Activated T-helper 17 cell treated with anti-CD3 and anti-CD28 coated beads, Interleukin-2, amount 50 U/mL, for 72 hours (primary cell): ENCODE results near the gene FTSJ3. TPM values are rescaled to one million over a fixed set of nuclear protein-coding genes. Genes with fewer than 3 reads are reported as not detected.

Source experiments
- ATAC-seq: fragments of 150-1000 bp; cut with Tn5 transposase; replicated peaks from 2 replicates; pipeline ENCODE4 v1.10.0; 2021; ENCODE audit warnings: mild to moderate bottlenecking, moderate library complexity
- H3K27ac Mint-ChIP-seq: one replicate; pipeline ENCODE4 v1.8.0; 2022; ENCODE audit warnings: mixed read lengths
- H3K27me3 Mint-ChIP-seq: one replicate; pipeline ENCODE4 v1.8.0; 2022; ENCODE audit warnings: mixed read lengths
- H3K36me3 Mint-ChIP-seq: one replicate; pipeline ENCODE4 v1.8.0; 2022; ENCODE audit warnings: low read depth, mild to moderate bottlenecking, mixed read lengths
- H3K4me1 Mint-ChIP-seq: one replicate; pipeline ENCODE4 v1.8.0; 2022; ENCODE audit warnings: mixed read lengths
- H3K4me3 Mint-ChIP-seq: one replicate; pipeline ENCODE4 v1.8.0; 2022; ENCODE audit warnings: mild to moderate bottlenecking, mixed read lengths
- H3K9me3 Mint-ChIP-seq: one replicate; pipeline ENCODE4 v1.8.0; 2022; ENCODE audit warnings: mixed read lengths
- total RNA-seq, 2 donors: library from RNA; stranded (reverse); gene quantifications; one replicate each; pipeline ENCODE4 v1.2.3, GENCODE V29; 2022

The FTSJ3 gene
- total RNA-seq, 2 donors from 2014 or later = 36.3 to 74.1 TPM

DNA sequence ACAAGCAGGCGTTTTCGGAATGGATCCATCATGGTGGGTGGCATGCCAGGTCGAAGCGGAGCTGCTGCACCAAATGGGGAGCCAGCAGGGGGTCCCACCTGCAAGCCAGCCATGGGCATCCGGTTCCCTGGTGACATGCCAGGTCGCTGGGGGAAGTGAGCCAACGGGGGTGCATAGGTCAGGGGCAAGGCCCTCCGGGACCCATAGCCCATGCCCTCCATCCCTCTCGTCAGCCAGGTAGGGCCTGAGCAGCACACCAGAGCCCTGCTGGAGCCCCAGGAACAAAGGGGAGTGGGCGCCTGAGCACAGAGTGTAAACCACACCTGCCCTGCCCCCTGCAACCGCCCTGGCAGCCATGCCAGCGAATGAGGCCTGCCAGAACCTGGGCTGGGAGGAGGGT is 10.0 kb upstream of the FTSJ3 start:
- Mint-ChIP-seq H3K4me1 (peaks cover 15% of the 10 kb centered on the region), H3K4me3 (no peak overlapping the region), H3K27me3 (no peaks in the 10 kb centered on the region), H3K9me3 (no peaks in the 10 kb centered on the region), H3K36me3 (peaks cover 63% of the 10 kb centered on the region), H3K27ac (no peak overlapping the region)
- ATAC-seq = no peak

DNA sequence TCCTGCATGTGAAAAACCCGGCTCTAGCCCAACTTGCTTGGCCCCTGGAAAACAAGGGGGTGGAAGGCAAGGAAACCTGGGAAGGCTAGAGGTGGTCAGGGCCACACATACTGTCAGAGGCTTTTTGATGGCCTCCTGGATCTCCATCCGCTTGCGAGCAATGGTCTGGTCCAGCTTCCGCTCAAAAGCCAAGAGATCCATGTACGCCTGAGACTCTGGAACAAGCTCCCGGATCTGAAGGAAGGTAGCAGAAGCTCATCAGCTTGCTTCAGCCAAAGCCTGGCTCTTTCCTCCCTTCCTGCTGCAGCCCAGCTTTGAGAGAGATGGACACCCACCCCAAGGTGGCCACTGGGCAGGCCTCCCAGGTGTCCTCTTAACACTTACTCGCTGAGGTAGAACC is 9.3 kb upstream of the FTSJ3 start:
- H3K36me3 Mint-ChIP-seq = peaks cover 66% of the 10 kb centered on the region
- H3K27ac Mint-ChIP-seq = no peak overlapping the region
- H3K27me3 Mint-ChIP-seq = no peaks in the 10 kb centered on the region
- H3K4me3 Mint-ChIP-seq = no peak overlapping the region
- ATAC-seq = no peak
- no peaks in the 10 kb centered on the region for H3K9me3 Mint-ChIP-seq
- H3K4me1 Mint-ChIP-seq = peaks cover 15% of the 10 kb centered on the region

DNA sequence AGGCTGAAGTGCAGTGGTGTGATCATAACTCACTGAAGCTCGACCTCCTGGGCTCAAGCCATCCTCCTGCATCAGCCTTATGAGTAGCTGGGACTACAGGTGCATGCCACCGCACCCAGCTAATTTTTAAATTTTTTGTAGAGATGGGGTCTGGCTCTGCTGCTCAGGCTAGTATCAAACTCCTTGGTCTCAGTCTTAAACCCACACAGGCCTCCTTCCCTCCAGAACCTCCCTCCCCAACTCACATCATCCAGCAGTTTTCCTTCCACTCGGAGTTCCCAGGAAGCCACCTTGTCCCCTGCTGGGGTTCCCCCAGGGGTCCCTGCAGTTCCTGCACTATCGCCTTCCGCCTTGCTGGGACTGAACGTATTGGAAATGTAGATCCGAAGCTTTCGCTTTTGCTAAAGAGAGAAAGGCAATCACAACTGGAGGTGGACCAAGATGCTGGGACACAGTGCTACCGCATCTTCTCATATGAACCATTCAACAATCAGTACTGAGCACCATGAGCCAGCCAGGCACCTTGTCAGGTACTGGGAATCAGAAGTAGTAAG is 7.8 kb upstream of the FTSJ3 start:
- H3K9me3 Mint-ChIP-seq = no peaks in the 10 kb centered on the region
- no peak overlapping the region for H3K4me3 Mint-ChIP-seq
- peaks cover 71% of the 10 kb centered on the region for H3K36me3 Mint-ChIP-seq
- no peaks in the 10 kb centered on the region for H3K27me3 Mint-ChIP-seq
- H3K27ac Mint-ChIP-seq = peak overlapping the region; percentile 15
- peaks cover 13% of the 10 kb centered on the region for H3K4me1 Mint-ChIP-seq
- no peak for ATAC-seq

DNA sequence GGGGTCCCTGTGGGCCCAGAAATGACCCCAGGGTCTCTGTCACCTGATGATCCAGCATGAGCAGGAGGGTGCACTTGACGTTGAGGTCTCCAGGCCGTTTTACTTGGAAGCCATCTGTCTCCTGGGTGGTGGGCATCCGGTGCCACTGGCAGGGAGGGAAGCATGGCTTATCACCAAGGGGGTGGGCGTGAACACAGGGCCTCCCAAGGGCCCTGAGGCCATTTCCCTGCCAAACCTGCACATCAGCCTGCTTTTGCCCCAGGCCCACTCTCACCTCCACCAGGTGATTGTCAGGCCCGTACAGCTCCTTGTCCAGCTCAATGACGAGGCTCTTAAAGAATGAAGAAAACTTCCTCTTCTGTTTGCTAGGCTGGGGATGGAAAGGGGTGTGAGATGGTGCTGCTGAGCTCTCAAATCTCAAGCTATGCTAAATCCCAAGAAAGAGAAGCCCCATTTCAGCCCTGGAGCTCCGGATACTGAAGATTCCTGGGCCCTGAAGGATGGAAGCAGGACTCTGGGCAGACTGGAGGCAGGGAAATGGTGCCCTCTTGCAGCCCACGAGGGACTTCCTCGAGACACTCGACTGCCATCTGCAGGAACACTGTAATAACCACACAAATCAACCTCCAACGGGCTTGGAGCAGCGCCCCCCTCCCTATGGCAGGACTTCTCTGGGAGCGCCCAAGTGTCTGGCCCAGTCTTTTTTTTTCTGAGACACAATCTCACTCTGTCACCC is 7.1 kb upstream of the FTSJ3 start:
- H3K27me3 Mint-ChIP-seq = no peaks in the 10 kb centered on the region
- ATAC-seq = peak; percentile 72
- H3K9me3 Mint-ChIP-seq = no peaks in the 10 kb centered on the region
- peak overlapping the region; percentile 71 for H3K27ac Mint-ChIP-seq
- H3K4me1 Mint-ChIP-seq = peaks cover 18% of the 10 kb centered on the region
- H3K4me3 Mint-ChIP-seq = no peak overlapping the region
- peaks cover 77% of the 10 kb centered on the region for H3K36me3 Mint-ChIP-seq

DNA sequence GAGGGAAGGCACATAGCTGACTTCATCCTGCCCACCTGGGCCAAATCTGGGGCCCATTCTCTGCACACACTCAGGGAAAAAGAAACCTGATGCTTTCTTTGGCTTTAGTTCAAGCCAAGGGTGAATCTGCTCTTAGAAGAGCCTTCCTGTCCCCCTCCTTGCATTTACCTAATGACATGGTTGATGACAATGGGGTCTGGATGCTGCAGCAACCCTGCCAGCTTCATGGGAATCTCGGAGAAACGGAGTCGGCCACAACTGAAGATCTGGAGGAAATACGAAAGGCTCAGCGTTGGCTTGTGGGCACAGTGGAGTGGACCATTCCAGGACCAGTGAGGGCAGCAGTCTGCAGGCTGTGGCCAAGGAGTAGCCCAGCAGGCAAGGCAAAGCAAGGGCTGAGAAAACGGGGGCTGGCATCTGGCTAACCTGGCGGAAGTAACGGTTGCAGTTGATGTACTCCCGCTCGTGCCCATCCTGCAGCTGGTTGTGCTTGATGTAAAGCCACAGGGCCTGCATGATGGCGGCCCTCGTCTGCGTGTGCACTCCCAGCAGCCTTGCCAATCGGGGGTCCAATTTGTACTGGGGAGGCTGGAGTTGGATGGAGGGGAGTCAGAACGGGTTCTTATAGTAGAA is 6.4 kb upstream of the FTSJ3 start:
- ATAC-seq = no peak
- Mint-ChIP-seq H3K36me3 (peaks cover 84% of the 10 kb centered on the region), H3K4me1 (peaks cover 26% of the 10 kb centered on the region), H3K27me3 (no peaks in the 10 kb centered on the region), H3K27ac (peak overlapping the region; percentile 71), H3K9me3 (no peaks in the 10 kb centered on the region), H3K4me3 (no peak overlapping the region)

DNA sequence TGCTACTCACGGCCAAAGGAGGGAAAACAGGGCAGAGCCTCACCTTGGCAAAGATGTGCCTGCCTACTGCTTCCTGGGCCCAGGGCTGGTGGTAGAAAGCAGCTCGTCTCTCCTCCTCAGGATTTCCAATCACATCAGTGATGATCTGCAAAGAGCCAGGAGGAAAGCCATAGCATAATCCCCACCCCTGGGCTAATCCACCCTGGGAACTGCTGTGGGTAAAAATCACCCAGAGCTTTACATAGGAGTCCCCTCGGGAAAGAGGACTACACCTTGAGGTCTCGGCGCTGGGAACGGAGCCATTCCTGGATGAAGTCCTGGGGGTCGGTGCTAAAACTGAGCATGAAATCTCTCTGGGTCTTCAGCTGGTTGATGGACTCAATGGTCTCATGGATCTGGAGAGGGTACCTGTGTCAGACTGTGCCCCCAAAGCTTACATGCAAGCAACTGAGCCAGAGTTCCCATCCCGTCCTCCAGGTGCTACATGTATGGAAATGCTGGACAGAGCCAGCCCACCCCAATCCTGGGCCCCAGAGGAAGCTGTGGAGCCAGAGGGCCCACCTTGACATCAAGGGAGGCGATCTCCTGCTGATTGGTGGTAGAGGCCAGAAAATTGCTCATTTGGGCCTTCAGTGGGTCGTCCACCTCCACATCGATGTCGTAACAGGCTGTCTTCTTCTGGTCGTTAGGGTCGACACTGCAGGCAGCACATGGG is 5.7 kb upstream of the FTSJ3 start:
- Mint-ChIP-seq H3K4me1 (peaks cover 26% of the 10 kb centered on the region), H3K4me3 (no peak overlapping the region), H3K27ac (no peak overlapping the region), H3K36me3 (peaks cover 91% of the 10 kb centered on the region), H3K27me3 (no peaks in the 10 kb centered on the region), H3K9me3 (no peaks in the 10 kb centered on the region)
- no peak for ATAC-seq

DNA sequence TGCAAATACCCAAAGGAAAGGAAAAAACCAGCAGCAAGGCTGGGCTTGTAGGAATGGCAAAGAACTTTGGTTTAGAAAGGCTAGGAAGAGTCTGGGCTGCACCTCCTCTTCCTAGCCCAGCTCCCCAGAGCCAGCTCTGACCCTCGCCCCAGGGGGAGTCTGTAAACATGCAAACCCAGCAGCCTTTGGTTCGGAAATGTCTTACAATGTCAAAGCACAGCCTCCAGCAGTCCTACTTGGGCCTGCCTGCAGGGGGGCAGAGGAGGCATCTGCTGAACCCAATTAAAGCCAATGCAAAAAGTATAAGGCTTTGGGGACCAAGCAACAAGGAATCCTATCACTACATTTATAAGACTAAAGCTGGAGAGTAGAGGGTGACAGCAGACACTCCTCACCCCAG is 5.0 kb upstream of the FTSJ3 start:
- H3K9me3 Mint-ChIP-seq = no peaks in the 10 kb centered on the region
- peaks cover 26% of the 10 kb centered on the region for H3K4me1 Mint-ChIP-seq
- H3K27ac Mint-ChIP-seq = peak overlapping the region; percentile 80
- peaks cover 98% of the 10 kb centered on the region for H3K36me3 Mint-ChIP-seq
- no peaks in the 10 kb centered on the region for H3K27me3 Mint-ChIP-seq
- H3K4me3 Mint-ChIP-seq = no peak overlapping the region
- ATAC-seq = no peak

DNA sequence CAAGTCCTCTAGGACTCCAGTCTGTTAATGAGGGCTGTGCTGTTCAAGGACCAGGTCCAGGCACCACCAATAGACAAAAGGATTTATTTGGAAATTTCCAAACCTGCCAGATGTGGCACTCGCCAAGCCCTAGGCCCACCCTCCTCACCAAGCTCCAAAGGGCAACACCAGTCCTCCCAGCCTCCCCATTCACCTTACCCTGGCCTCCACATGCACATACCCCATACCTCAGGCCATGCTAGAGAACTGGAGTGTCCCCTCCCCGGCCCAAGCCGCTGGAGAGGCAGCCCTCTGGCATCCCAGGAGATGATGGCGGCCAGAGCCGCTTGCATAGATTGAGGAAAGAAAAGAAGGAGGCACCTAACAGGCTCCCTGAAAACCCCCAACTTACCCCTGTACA is 4.6 kb upstream of the FTSJ3 start:
- H3K27ac Mint-ChIP-seq = peak overlapping the region; percentile 80
- peaks cover 26% of the 10 kb centered on the region for H3K4me1 Mint-ChIP-seq
- no peak for ATAC-seq
- peaks cover 100% of the 10 kb centered on the region for H3K36me3 Mint-ChIP-seq
- no peak overlapping the region for H3K4me3 Mint-ChIP-seq
- H3K27me3 Mint-ChIP-seq = no peaks in the 10 kb centered on the region
- H3K9me3 Mint-ChIP-seq = no peaks in the 10 kb centered on the region

DNA sequence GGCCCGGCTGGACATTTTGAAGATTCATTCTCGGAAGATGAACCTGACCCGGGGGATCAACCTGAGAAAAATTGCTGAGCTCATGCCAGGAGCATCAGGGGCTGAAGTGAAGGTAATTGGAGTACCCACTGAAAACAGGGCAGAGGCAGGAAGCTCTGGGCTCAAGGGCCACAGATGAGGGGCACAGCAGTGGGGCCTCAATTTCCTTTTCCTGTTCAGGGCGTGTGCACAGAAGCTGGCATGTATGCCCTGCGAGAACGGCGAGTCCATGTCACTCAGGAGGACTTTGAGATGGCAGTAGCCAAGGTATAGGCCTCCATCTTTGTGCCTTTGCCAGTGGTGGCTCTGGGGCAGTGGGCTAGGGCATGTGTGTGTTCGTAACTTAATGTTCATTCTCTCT is 4.0 kb upstream of the FTSJ3 start:
- H3K27ac Mint-ChIP-seq = peak overlapping the region; percentile 80
- no peak overlapping the region for H3K4me3 Mint-ChIP-seq
- peaks cover 26% of the 10 kb centered on the region for H3K4me1 Mint-ChIP-seq

DNA sequence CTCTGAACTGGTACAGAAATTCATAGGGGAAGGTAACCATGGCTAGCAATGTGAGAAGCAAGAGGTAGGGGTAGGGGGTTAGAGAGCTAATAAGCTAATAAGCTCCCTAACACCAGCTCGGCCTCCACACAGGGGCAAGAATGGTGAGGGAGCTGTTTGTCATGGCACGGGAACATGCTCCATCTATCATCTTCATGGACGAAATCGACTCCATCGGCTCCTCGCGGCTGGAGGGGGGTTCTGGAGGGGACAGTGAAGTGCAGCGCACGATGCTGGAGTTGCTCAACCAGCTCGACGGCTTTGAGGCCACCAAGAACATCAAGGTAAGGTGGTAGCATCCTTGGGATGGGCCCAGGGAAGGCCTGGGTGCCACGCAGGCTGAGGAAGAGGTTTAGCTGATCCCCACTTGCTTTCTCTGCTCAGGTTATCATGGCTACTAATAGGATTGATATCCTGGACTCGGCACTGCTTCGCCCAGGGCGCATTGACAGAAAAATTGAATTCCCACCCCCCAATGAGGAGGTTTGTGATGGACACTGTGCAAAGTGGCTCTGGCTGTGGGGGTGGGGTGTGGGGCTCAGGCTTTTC is 3.5 kb upstream of the FTSJ3 start:
- Mint-ChIP-seq H3K4me3 (peak overlapping the region; percentile 91), H3K27ac (peak overlapping the region; percentile 80), H3K9me3 (no peaks in the 10 kb centered on the region), H3K4me1 (peaks cover 26% of the 10 kb centered on the region), H3K36me3 (peaks cover 100% of the 10 kb centered on the region), H3K27me3 (no peaks in the 10 kb centered on the region)
- ATAC-seq = no peak

More for the DNA sequence above, 4.0 kb upstream of the FTSJ3 start:
- no peaks in the 10 kb centered on the region for H3K27me3 Mint-ChIP-seq
- H3K36me3 Mint-ChIP-seq = peaks cover 100% of the 10 kb centered on the region
- no peak for ATAC-seq
- H3K9me3 Mint-ChIP-seq = no peaks in the 10 kb centered on the region

DNA sequence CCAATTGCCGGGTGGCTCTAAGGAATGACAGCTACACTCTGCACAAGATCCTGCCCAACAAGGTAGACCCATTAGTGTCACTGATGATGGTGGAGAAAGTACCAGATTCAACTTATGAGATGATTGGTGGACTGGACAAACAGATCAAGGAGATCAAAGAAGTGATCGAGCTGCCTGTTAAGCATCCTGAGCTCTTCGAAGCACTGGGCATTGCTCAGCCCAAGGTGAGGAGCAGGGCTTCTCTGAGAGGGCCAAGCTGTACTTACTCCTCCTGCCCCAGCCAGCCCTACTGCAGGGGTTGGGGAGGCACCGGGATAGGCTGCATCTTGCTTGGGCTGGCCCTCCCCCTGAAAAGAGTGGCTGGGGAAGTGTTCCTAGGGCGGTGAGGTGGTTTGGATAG is 2.8 kb upstream of the FTSJ3 start:
- no peak for ATAC-seq
- peaks cover 100% of the 10 kb centered on the region for H3K36me3 Mint-ChIP-seq
- peak overlapping the region; percentile 91 for H3K4me3 Mint-ChIP-seq
- H3K27me3 Mint-ChIP-seq = no peaks in the 10 kb centered on the region
- peaks cover 30% of the 10 kb centered on the region for H3K4me1 Mint-ChIP-seq
- H3K9me3 Mint-ChIP-seq = no peaks in the 10 kb centered on the region
- H3K27ac Mint-ChIP-seq = peak overlapping the region; percentile 80

DNA sequence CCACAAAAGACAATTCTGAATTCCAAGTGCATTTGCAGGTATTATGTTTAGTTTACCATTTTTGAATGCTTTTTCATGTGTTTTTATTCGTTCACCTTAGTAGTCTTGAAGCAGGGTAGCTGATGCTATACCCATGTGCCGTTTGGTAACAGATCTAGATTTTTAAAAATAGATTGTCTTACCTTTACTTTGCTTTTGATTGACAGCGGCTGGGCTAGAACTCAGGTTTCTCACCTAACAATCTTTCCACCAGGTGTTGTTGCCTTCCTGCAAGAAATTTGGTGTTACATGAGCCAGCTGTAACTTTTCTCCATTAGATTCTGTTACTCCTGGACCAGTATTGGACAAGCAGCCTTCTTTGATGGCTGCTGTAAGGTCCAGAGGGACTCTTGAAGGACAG is 1.5 kb upstream of the FTSJ3 start:
- no peak for ATAC-seq
- Mint-ChIP-seq H3K27ac (peak overlapping the region; percentile 80), H3K4me1 (peaks cover 39% of the 10 kb centered on the region), H3K27me3 (no peaks in the 10 kb centered on the region), H3K9me3 (no peaks in the 10 kb centered on the region), H3K4me3 (peak overlapping the region; percentile 91), H3K36me3 (peaks cover 100% of the 10 kb centered on the region)

DNA sequence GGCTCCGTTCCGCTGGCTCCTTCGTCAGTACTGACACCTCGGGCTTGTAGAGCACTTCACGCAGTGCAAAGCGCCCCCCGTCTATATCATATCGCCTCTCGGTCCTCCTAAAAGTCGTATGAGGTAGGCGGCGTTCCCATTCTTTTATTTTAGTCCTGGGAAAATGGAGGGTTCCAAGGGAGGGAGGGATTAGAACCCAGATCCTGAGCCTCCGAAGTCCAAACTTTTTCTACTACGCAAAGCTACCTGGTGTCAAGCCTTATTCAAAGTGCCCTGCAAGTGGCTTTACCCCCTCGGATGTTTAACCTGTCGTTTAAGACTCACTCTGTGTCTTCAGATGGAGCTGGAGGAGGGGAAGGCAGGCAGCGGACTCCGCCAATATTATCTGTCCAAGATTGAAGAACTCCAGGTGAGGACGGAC is 348 bp upstream of the FTSJ3 start:
- Mint-ChIP-seq H3K9me3 (no peaks in the 10 kb centered on the region), H3K27ac (peak overlapping the region; percentile 98), H3K4me3 (peak overlapping the region; percentile 91), H3K27me3 (no peaks in the 10 kb centered on the region), H3K4me1 (peaks cover 44% of the 10 kb centered on the region), H3K36me3 (peaks cover 100% of the 10 kb centered on the region)
- no peak for ATAC-seq

DNA sequence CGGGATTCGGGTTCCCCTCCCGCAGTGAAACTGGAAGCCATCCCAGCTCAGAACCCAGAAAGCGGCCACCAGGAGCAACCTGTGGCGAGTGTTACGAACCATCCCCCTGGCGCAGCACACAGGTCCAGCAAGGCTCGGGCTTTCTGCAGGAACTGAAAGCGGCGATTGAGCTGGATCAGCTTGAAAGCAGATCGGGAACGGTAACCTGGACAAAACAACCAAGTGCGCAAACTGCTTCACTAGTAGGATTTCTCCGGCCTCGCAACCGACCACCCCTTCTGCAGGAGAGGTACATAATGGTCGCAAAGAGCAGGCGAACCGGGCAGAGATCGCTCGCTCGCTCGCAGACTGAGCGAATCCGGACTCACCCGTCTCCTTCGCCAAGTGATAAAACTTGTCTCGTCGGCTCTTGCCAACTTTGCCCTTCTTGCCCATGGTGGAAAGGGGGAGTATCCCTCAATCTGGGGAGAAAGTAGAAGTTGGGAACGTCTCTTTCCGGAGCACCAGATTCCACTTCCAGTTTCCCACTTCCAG is 928 bp downstream of the FTSJ3 start:
- Mint-ChIP-seq H3K27me3 (no peaks in the 10 kb centered on the region), H3K36me3 (peaks cover 100% of the 10 kb centered on the region)

More for the DNA sequence above, 928 bp downstream of the FTSJ3 start:
- no peak for ATAC-seq
- peak overlapping the region; percentile 98 for H3K27ac Mint-ChIP-seq
- no peaks in the 10 kb centered on the region for H3K9me3 Mint-ChIP-seq
- peak overlapping the region; percentile 91 for H3K4me3 Mint-ChIP-seq
- peaks cover 49% of the 10 kb centered on the region for H3K4me1 Mint-ChIP-seq
